Measurements from ENCODE around the gene SH3BP4. TPM values are rescaled to one million over a fixed set of nuclear protein-coding genes. Genes with fewer than 3 reads are reported as not detected.

Gene SH3BP4
- total and polyA plus RNA-seq, 8 donors, result 24.1 to 35.0 (median 28.6) TPM

GRCh38 chr2:235027558-235028214 is 75.9 kb downstream of the SH3BP4 start:
- H3K27ac ChIP-seq, result no peak overlapping the region
- H3K36me3 ChIP-seq, result no peaks in the 10 kb centered on the region
- TF ChIP-seq, protein P1, sequence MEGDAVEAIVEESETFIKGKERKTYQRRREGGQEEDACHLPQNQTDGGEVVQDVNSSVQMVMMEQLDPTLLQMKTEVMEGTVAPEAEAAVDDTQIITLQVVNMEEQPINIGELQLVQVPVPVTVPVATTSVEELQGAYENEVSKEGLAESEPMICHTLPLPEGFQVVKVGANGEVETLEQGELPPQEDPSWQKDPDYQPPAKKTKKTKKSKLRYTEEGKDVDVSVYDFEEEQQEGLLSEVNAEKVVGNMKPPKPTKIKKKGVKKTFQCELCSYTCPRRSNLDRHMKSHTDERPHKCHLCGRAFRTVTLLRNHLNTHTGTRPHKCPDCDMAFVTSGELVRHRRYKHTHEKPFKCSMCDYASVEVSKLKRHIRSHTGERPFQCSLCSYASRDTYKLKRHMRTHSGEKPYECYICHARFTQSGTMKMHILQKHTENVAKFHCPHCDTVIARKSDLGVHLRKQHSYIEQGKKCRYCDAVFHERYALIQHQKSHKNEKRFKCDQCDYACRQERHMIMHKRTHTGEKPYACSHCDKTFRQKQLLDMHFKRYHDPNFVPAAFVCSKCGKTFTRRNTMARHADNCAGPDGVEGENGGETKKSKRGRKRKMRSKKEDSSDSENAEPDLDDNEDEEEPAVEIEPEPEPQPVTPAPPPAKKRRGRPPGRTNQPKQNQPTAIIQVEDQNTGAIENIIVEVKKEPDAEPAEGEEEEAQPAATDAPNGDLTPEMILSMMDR (IDR thresholded peaks at IDR 0.05), result no peak
- intact Hi-C loops (cut with DNase I), result no loop called here
- ATAC-seq (no peak), DNase-seq (no peak)
- no peaks in the 10 kb centered on the region for H3K9me3 ChIP-seq
- no peaks in the 10 kb centered on the region for H3K27me3 ChIP-seq
- no peak overlapping the region for H3K4me3 ChIP-seq
- peaks cover 3 to 10% of the 10 kb centered on the region in 2 donors for H3K4me1 ChIP-seq

DNA sequence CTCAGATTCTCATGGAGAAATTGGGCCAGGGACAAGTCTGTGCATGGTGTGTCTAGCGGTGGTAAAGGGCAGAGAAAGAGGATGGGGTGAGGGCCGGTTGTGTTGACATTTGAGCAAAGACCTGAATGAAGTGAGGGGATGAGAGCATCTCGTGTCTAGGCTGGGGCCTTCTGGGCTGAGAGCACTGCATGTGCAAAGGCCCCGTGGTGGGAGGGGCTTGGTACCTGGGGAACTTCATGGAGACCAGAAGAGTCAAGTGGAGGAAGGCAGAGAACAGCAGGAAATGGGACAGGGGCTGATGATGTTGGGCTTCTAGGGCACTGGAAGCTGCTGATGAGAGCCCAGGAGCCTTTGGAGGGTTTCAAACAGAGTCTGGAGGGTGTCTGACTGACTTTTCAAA is 76.8 kb downstream of the SH3BP4 start:
- no peaks in the 10 kb centered on the region for H3K36me3 ChIP-seq
- H3K4me1 ChIP-seq, result peaks cover 3 to 10% of the 10 kb centered on the region in 2 donors
- TF ChIP-seq, protein P1 (IDR thresholded peaks at IDR 0.05), result no peak
- no peak for ATAC-seq
- H3K4me3 ChIP-seq, result no peak overlapping the region
- no peaks in the 10 kb centered on the region for H3K27me3 ChIP-seq
- H3K27ac ChIP-seq, result no peak overlapping the region
- DNase-seq, result no peak
- no peaks in the 10 kb centered on the region for H3K9me3 ChIP-seq
- intact Hi-C loops (cut with DNase I), result no loop called here

DNA sequence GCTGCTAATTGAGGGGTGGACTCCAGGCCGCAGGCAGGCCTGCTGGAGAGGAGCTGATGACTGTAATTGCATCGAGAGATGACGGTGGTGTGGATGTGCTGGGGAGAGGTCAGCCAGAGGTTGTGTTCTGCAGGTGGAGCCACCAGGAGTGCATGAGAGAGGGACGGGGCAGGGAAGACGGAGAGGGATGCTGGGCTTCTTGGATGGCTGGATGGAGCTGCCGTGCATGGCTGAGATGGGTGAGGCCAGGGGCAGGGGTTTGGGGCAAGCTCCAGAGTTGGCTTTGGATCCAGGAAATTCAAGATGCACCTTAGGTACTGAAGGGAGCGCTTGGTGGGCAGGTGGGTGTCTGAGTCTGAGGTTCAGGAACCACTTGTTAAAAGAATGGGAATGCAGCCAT is 77.2 kb downstream of the SH3BP4 start:
- ATAC-seq, result no peak
- peak in 1 of 4 donors; percentile 49 for DNase-seq
- Histone ChIP-seq H3K27ac (no peak overlapping the region), H3K9me3 (no peaks in the 10 kb centered on the region), H3K27me3 (no peaks in the 10 kb centered on the region), H3K4me1 (peaks cover 3 to 10% of the 10 kb centered on the region in 2 donors), H3K36me3 (no peaks in the 10 kb centered on the region), H3K4me3 (no peak overlapping the region)
- TF ChIP-seq, protein P1 (IDR thresholded peaks at IDR 0.05), result no peak
- intact Hi-C loops (cut with DNase I), result no loop called here

DNA sequence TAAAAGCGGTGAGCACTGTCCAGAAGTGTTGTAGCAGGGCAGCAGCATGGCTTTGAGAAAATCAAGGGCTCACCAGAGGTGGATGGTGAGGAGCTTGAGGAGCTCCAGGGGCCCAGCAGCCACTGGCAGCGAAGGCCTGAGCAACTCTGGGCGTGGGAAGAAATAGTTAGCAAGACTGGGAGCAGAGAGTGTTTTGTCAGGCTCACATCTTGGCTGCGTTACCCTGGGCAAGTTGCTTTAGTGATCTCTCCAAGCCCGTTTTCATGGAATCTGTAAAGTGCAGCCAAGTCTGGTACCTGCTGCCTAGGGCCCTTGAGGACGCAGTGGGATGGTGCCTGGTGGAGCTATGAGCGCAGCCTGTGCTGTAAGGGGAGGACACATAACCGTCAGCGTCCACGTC is 78.3 kb downstream of the SH3BP4 start:
- H3K36me3 ChIP-seq, result peaks cover 0 to 6% of the 10 kb centered on the region in 2 donors
- intact Hi-C loops (cut with DNase I), result no loop called here
- TF ChIP-seq, protein P1 (IDR thresholded peaks at IDR 0.05), result no peak
- peaks cover 3 to 10% of the 10 kb centered on the region in 2 donors for H3K4me1 ChIP-seq
- no peaks in the 10 kb centered on the region for H3K9me3 ChIP-seq
- no peak overlapping the region for H3K27ac ChIP-seq
- DNase-seq (no peak), ATAC-seq (no peak)
- H3K27me3 ChIP-seq, result no peaks in the 10 kb centered on the region
- no peak overlapping the region for H3K4me3 ChIP-seq

- Histone ChIP-seq H3K36me3 (peaks cover 0 to 6% of the 10 kb centered on the region in 2 donors), H3K27ac (no peak overlapping the region), H3K27me3 (no peaks in the 10 kb centered on the region), H3K9me3 (no peaks in the 10 kb centered on the region), H3K4me3 (no peak overlapping the region), H3K4me1 (peaks cover 3 to 10% of the 10 kb centered on the region in 2 donors)
- DNase-seq (no peak), ATAC-seq (no peak)
- intact Hi-C loops (cut with DNase I), result no loop called here
- TF ChIP-seq, protein P1 (IDR thresholded peaks at IDR 0.05), result no peak
These were observed 79.1 kb downstream of the SH3BP4 start for GRCh38 chr2:235030936-235031335.
